SHP77 treated with DMSO at 0.1 percent for 48 hours (cell line): ENCODE measurements around the gene CABP4.
"Not testable (repeated sequence)": the region's sequence is repeated elsewhere in the genome, so short reads cannot be mapped to it uniquely, and the experiment has no call there.

Experiments used
- DNase-seq: peaks from one replicate; lab custom pipeline; 2025; lab: John Stamatoyannopoulos, UW

CABP4 gene

DNA sequence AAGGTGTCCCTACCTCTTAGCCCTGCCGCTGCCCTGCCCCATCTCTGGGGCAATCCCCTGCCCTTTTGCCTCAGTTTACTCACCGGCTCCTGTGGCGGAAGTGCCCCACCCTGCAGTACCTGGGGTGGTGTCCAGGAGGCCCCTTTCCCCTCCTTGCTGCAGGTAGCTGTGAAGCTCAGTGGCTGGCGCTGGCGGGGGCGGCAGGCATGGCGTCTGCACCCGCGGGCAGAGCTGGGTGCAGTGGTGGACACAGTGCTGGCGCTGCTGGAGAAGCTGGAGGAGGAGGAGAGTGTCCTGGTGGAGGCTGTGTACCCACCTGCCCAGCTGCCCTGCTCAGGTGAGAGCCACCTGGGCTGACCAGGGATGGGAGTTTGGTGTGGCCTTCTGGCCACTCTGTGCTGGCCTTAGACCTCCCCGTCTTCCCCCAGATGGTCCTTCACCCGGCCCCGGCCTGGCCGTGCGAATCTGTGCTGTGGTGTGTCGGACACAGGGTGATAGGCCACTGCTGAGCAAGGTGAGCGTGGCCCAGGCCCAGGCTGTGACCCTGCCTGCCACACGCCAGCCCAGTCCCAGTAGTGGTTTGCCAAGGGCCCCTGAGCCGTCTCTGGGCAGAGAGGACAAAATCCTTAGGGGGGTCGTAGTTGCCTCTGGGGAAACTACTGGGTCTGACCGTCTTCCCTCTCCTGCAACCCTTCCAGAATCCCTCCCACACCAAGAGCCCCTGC, 35.7 kb upstream of the CABP4 start:
- no peak for DNase-seq

DNA sequence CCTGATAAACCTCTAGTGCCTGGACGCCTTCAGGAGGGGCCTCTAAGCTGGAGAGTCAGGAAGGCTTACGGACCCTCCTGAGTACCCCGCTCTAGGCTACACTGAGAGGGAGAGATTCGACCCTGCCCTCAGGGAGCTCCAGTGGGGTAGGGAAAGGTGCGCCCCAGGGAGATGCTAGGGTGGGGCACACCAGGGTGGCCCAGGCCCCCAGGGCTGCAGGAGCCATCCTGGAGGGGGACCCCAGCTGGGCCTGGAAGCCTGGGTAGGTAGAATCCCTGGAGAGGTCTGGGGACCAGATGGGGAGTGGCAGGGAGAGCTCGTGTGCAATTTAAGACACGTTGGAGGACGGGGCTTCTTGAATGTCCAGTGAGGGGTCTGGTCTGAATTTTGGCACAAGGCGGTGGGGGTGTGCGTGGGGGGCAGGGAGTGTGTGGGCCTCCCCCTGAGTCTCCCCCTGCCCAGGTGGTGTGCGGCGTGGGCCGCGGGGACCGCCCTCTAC, 35.0 kb upstream of the CABP4 start:
- DNase-seq = peak; percentile 31

DNA sequence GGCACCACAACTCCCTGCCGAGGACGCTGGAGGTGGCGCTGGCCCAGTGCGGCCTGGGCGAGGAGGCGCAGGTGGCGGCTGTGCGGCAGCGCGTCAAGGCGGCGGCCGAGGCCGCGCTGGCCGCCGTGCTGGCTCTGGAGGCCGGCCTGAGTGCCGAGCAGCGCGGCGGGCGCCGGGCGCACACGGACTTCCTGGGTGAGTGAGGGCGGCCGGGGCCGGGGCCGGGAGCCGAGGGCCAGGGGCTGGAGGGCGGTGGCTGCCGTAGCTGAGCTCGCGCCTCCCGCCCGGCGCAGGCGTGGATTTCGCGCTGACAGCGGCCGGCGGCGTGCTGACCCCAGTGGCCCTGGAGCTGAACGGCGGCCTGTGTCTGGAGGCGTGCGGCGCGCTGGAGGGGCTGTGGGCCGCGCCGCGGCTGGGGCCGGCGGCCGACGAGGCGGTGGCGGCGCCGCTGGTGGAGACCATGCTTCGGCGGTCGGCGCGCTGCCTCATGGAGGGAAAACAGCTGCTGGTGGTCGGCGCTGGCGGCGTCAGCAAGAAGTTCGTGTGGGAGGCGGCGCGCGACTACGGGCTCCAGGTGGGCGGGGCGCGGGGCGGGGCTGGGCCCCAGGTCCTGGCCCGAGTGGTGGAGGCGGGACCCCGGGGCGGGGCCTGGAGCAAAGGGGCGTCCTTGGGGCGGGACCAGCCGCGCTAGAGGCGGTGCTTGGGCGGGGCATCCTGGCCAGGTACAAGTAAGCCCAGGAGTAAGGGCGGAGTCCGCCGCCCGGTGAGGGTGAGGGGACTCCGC, 34.3 kb upstream of the CABP4 start:
- DNase-seq = peak; percentile 76

DNA sequence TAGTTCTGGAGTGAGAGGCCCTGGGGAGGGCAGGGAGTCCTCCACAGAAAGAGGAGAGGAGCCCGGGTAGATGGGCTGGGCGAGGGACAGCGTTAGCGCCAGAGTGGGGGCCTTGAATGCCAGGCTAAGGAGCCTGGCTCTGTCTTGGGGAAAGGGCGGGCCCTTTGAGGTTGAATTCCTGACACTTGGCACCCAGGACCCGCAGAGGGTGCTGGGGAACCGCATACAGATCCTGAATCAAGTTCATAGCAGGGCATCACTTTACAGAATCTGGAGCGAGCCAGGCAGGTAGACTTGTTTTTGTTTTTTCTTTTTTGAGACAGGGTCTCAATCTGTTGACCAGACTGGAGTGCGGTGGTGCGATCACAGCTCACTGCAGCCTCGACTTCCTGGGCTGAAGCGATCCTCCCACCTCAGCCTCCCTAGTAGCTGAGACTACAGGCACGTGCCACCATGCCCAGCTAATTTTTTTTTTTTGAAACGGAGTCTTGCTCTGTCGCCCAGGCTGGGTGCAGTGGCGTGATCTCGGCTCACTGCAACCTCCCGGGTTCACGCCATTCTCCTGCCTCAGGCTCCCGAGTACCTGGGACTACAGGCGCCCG, 33.6 kb upstream of the CABP4 start:
- no peak for DNase-seq

DNA sequence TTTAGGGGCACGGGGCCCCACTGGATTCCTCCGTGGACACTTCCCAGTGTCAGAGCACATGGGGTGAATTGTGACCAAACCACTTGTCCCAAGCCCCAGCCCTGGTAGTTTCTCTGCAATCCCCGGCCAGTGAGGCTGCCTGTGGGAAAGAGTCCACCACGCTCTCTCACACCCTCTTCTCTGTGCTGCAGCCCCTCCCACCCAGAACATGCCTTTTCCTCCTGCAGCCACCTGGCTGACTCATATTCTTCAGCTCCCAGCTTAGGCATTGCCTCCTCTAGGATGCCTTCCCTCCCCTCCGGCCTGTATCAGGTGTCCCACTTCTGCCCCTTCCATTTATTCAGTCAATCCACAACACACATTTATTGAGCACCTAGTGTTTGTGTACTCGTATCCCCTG, 32.3 kb upstream of the CABP4 start:
- no peak for DNase-seq

DNA sequence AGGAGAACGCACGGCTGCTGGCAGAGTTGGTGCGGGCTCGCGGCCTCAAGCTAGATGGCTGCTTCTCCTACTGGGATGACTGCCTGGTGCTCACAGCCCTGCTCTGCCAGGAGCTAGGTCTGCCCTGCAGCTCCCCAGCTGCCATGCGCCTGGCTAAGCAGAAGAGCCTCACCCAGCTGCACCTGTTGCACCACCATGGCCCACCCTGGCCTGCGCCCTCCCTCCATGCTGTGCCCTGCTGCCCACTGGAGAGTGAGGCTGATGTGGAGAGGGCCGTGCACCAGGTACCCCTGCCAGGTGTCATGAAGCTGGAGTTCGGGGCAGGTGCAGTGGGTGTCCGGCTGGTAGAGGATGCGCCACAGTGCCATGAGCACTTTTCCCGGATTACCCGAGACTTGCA, 31.7 kb upstream of the CABP4 start:
- no peak for DNase-seq

DNA sequence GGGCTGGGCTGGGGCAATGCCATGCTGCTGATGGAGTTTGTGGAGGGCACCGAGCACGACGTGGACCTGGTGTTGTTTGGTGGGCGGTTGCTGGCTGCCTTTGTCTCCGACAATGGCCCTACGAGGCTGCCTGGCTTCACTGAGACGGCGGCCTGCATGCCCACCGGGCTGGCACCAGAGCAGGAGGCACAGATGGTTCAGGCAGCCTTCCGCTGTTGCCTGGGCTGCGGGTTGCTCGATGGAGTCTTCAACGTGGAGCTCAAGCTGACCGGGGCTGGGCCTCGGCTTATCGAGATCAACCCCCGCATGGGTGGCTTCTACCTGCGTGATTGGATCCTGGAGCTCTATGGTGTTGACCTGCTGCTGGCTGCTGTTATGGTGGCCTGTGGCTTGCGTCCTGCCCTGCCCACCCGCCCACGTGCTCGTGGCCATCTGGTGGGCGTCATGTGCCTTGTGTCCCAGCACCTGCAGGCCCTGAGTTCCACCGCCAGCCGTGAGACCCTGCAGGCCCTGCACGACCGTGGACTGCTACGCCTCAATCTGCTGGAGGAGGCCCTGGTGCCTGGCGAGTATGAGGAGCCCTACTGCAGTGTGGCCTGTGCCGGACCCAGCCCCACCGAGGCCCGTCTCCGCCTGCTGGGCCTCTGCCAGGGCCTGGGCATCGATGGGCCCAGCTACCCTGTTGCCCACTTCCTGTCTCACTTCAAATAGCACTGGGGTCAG, 31.1 kb upstream of the CABP4 start:
- DNase-seq = no peak

DNA sequence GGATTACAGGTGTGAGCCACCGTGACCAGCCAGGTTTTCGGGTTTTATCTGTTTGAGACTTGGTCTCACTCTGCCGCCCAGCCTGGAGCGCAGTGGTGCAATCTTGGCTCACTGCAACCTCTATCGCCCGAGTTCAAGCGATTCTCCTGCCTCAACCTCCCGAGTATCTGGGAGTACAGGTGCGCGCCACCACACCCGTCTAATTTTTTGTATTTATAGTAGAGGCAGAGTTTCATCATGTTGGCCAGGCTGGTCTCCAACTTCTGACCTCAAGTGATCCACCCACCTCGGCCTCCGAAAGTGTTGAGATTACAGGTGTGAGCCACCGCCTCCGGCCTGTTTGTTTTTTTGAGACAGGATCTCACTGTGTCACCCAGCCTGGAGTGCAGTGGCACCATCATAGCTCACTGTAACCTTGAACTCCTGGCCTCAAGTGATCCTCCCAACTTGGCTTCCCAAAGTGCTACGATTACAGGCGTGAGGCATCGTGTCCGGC, 27.7 kb upstream of the CABP4 start:
- not testable (repeated sequence) for DNase-seq

DNA sequence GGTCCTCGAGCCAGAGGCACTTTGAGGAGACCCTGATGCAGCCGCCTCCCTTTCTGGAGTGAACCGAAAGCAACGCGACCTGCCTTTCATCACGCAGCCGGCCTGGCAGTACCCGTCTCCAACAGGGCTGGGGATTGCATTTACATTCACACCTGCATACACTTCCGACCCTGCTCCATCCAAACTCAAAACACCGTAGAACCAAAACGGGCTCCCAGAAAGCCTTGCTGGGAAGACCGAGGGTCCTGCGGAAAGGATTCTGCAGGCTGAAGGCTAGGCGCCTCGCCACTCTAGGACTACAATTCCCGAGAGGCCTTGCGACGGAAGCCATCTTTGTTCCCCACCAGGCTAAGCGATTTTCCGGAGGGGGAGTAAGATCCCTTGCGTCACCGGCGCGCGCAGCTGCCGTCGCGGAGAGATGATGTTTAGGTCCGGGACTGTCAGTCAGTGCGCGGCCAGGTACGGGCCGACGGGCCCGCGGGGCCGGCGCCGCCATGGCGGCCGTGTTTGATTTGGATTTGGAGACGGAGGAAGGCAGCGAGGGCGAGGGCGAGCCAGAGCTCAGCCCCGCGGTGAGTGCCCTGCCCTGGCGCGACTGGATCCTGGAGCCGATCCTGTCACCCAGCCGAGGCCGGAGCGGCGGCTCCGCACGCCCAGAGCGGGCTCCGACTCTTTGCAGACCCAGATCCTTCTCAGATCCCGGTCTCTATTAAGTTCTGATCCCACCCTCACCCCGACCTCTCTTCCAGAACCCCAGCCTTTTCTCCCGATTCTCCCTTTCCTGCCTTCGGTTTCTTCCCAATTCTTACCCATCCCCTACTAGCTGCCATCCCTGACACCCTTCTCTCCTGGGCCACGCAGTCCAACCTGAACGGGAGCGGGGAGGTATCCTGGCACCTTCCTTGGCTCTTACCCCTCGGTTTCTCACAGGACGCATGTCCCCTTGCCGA, 26.8 kb upstream of the CABP4 start, which contains the start of gene RPS6KB2:
TSS of gene RPS6KB2 (plus strand) at position 443 of the 950 bp plus-strand sequence. CDS start at position 495, 52 bp downstream.
- peak; percentile 97 for DNase-seq

DNA sequence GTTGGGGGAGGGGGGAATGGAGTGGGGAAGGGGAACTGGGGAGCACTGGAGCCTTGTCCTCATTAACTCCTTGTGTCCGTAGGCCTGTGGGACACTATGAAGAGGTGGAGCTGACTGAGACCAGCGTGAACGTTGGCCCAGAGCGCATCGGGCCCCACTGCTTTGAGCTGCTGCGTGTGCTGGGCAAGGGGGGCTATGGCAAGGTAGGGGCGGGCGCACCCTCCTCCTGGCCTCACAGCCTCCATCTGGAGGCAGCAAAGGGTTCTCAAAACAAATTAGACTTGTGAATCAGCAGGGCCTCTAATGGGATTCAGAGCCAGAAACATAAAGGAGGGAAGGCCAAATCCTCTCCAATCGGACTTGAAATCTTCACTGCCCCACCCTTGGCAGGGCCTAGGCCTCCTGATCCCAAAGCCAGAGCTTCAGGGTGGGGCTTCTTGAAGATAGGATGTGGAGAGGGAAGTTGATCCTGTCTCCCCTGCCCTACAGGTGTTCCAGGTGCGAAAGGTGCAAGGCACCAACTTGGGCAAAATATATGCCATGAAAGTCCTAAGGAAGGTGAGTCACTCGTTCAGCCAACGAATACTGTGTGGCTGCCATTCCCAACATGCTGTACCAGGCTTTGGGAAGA, 26.0 kb upstream of the CABP4 start:
- DNase-seq = no peak

DNA sequence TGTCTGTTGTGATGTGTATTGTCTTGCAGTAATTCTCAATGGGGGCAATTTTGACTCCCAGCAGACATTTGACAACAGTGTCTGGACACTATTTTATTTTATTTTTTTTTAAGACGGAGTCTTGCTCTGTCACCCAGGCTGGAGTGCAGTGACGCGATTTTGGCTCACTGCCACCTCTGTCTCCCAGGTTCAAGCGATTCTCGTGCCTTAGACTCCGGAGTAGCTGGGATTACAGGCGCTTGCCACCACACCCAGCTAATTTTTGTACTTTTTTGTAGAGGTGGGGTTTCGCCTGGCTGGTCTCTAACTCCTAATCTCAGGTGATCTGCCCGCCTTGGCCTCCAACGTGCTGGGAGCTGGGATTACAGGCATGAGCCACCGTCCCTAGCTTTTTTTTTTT, 25.4 kb upstream of the CABP4 start:
- DNase-seq = no peak

DNA sequence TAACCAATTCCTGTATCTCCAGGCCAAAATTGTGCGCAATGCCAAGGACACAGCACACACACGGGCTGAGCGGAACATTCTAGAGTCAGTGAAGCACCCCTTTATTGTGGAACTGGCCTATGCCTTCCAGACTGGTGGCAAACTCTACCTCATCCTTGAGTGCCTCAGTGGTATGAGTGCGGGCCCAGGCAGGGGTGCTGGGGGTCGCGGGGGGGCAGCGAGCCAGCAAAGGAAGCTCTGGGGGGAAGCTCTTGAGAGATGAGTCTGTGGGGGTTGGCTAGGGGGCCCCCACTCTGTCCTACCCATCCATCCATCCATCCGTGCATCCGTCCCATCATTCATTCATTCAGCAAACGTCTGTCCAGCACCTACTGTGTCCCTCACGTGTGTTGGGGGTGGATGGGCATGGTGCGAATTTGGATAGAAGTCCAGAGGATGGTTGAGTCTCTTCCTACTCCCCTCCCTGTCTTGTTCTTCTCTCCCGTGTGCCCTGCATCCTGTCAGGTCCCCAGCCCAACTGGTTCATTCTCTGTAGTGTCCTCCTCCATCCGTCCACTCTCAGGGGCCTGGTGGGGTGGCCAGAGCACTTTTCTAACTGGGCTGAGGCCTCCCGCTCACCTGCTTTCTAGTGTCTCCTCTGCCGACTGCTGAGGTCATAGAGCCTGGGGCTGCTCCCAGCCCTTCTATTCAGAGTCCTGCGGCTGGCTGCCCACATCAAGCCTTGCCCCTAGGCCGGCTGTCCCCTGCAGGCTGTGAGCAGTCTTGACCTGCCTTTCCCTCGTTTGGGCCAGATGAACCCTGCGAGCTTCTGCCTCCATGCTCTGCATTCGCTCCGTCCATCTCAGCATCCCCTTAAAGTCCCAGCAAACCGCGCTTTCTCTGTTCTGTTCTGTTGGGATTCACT, 23.6 kb upstream of the CABP4 start:
- DNase-seq = no peak

DNA sequence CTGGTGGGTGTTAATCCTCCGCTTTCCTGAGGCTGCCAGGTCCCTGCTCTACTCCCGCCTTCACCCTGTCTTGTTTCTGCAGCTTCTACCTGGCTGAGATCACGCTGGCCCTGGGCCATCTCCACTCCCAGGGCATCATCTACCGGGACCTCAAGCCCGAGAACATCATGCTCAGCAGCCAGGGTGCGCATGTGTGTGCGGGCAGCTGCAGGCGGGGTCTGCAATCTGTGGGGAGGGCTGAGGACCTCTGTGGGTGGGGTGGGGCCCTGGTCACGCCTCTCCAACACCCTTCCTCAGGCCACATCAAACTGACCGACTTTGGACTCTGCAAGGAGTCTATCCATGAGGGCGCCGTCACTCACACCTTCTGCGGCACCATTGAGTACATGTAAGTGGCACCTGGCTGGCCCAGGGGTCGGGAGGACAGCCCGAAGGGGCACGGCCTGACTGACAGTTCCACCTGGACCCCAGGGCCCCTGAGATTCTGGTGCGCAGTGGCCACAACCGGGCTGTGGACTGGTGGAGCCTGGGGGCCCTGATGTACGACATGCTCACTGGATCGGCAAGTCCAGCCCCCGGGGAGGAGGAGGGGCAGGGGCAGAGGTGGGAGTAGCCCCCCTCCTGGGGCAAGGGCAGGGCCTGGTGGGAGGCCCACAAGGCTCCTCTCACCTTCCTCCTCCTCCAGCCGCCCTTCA, 22.4 kb upstream of the CABP4 start:
- DNase-seq = no peak

DNA sequence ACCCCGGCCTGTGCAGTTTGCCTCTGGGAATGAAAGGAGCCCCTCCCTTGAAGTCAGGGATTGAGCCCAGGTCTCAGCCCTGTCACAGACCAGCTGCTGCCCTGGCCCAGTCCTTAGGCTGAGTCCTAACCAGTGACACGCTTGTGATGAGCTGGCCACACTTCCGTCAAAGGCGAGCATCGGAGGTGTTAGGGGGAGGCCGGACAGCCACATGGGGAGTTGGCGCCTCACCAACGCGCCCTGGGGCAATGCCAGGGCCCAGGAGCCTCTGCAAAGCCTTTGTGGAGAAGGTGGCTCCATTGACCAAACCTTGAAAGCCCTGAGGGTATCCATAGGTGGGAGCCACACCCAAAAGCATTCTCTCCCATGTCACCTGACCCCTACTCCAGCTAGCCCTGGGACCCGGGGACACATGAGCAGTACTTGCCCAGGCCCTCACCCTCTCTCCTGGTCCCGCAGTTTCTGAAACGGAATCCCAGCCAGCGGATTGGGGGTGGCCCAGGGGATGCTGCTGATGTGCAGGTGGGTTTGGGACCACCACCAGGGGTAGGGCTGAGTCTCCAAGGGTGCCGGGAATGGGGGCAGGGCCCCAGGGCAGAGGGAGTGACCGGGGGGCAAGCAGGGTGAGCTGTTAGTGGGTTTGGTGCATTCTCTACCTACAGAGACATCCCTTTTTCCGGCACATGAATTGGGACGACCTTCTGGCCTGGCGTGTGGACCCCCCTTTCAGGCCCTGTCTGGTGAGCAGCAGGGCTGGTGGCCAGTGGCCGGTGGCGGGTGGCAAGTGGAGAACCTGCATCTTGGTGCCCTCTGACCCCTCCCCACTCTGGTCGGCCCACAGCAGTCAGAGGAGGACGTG, 21.4 kb upstream of the CABP4 start:
- DNase-seq = no peak

DNA sequence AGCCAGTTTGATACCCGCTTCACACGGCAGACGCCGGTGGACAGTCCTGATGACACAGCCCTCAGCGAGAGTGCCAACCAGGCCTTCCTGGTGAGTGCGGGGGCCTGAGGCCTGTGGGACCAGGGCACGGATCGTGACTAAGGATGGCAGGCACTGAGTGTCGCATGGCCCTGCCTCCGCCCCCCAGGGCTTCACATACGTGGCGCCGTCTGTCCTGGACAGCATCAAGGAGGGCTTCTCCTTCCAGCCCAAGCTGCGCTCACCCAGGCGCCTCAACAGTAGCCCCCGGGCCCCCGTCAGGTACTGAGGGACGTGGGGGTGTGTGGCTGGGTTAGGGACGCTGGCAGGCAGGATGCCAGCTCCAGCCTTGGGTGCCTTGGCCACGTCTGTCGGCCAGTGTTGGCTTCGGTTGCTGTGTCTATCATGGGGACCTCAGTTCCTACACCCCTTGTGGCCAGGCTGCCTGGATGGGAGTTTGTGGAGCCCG, 20.7 kb upstream of the CABP4 start:
- no peak for DNase-seq

DNA sequence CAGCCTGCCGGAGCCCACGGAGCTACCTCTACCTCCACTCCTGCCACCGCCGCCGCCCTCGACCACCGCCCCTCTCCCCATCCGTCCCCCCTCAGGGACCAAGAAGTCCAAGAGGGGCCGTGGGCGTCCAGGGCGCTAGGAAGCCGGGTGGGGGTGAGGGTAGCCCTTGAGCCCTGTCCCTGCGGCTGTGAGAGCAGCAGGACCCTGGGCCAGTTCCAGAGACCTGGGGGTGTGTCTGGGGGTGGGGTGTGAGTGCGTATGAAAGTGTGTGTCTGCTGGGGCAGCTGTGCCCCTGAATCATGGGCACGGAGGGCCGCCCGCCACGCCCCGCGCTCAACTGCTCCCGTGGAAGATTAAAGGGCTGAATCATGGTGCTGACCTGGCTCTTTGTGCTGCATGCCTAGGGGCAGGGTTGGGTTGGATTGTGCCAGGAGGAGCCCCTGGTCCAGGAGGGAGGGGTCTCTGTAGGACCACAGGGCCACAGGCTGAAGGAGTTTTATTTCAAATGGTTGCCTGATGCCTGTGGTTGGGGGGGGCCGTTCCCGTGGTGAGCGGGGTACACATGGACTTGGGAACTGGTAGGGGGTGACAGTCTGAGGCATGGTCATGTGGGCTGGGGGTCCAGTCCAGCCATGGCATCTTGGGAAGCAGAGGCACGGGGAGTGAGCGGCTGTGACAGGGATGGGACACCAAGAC, 20.0 kb upstream of the CABP4 start:
- no peak for DNase-seq
